NCI-H1417 (cell line): Measurements from ENCODE around the gene CD74.
"Not testable (repeated sequence)": the region's sequence is repeated elsewhere in the genome, so short reads cannot be mapped to it uniquely, and the experiment has no call there.

Source experiments
- DNase-seq, 3 experiments: peaks; one replicate each; lab custom pipeline; 2025; lab: John Stamatoyannopoulos, UW

Gene CD74

GRCh38 chr5:150412319-150413175 lies at the start of gene CD74:
Gene CD74, minus strand, starts transcription at chr5:150412910. Its CDS starts 161 bp downstream, at chr5:150412749.
- no peak for DNase-seq

GRCh38 chr5:150461231-150461630 lies 48.5 kb upstream of the CD74 start:
- DNase-seq = peak in 2 of 3 experiments; percentile 84 to 92

GRCh38 chr5:150460781-150461180 lies 48.1 kb upstream of the CD74 start:
- no peak for DNase-seq

- DNase-seq = peak; percentile 59 to 72 (median 59)
Observed at GRCh38 chr5:150458802-150459557, 46.3 kb upstream of the CD74 start.

GRCh38 chr5:150457562-150458240 lies 45.0 kb upstream of the CD74 start:
- no peak for DNase-seq

- no peak for DNase-seq
Observed at GRCh38 chr5:150457121-150457520, 44.4 kb upstream of the CD74 start.

GRCh38 chr5:150454492-150455229 lies 42.0 kb upstream of the CD74 start:
- no peak for DNase-seq

- not testable (repeated sequence) for DNase-seq
Observed at GRCh38 chr5:150454027-150454426, 41.3 kb upstream of the CD74 start.

- no peak for DNase-seq
Observed at GRCh38 chr5:150452914-150453313, 40.2 kb upstream of the CD74 start.

- no peak for DNase-seq
Observed at GRCh38 chr5:150451594-150451993, 38.9 kb upstream of the CD74 start.

GRCh38 chr5:150449517-150450339 lies 37.0 kb upstream of the CD74 start, which contains the start of gene RPS14:
Gene RPS14, minus strand, starts transcription at chr5:150449739. Its CDS starts 2,006 bp downstream, at chr5:150447733.
- DNase-seq = peak; percentile 84 to 95 (median 92)

- no peak for DNase-seq
Observed at GRCh38 chr5:150448952-150449516, 36.3 kb upstream of the CD74 start.

GRCh38 chr5:150448334-150448733 lies 35.6 kb upstream of the CD74 start:
- DNase-seq = no peak

GRCh38 chr5:150447188-150447587 lies 34.5 kb upstream of the CD74 start:
- no peak for DNase-seq

- peak in 1 of 3 experiments; percentile 14 for DNase-seq
Observed at GRCh38 chr5:150446583-150446982, 33.9 kb upstream of the CD74 start.

- no peak for DNase-seq
Observed at GRCh38 chr5:150446088-150446487, 33.4 kb upstream of the CD74 start.

- DNase-seq = no peak
Observed at GRCh38 chr5:150444770-150445169, 32.1 kb upstream of the CD74 start.

GRCh38 chr5:150443242-150444075 lies 30.7 kb upstream of the CD74 start:
- DNase-seq = no peak

- no peak for DNase-seq
Observed at GRCh38 chr5:150442699-150443080, 30.0 kb upstream of the CD74 start.
